SK-N-SH treated with all-trans-retinoic acid at 6 μM for 48 hours (cell line): ENCODE data around the gene DUSP7.
A peak's percentile ranks its signal among the peaks of the same experiment; 100 is the strongest.

Experiments
- ATAC-seq: fragments of 200-7000 bp; cut with Tn5 transposase; 3 replicates; pipeline ENCODE4 v1.9.1; 2020; ENCODE audit warnings: mild to moderate bottlenecking, moderate library complexity
- ARNTL ChIP-seq: fragments of 450-650 bp; formaldehyde crosslinking; IDR thresholded peaks from 2 replicates; pipeline ENCODE4 v1.5.0; 2020; ENCODE audit warnings: low read depth, mild to moderate bottlenecking, moderate library complexity, borderline replicate concordance
- BACH2 ChIP-seq: fragments of 250-450 bp; sonication (Bioruptor Pico); IDR thresholded peaks from 2 replicates; pipeline ENCODE4 v1.9.0; 2021; ENCODE audit warnings: mild to moderate bottlenecking, borderline replicate concordance
- CSDC2 ChIP-seq: fragments of 250-450 bp; sonication (Bioruptor Pico); IDR thresholded peaks from 2 replicates; pipeline ENCODE4 v1.5.0; 2020; ENCODE audit warnings: mild to moderate bottlenecking, moderate library complexity
- ESRRG ChIP-seq: fragments of 250-450 bp; sonication (Bioruptor Pico); IDR thresholded peaks from 2 replicates; pipeline ENCODE4 v1.6.1; 2021; ENCODE audit warnings: mild to moderate bottlenecking
- GLIS3 ChIP-seq: fragments of 250-450 bp; sonication (Bioruptor Pico); IDR thresholded peaks from 2 replicates; pipeline ENCODE4 v1.5.0; 2020; ENCODE audit warnings: mild to moderate bottlenecking, moderate library complexity
- OSR1 ChIP-seq: fragments of 250-450 bp; sonication (Bioruptor Pico); IDR thresholded peaks from 2 replicates; pipeline ENCODE4 v1.8.0; 2022; ENCODE audit warnings: moderate library complexity, mild to moderate bottlenecking, inconsistent platforms
- PPARA ChIP-seq: fragments of 250-450 bp; sonication (Bioruptor Pico); IDR thresholded peaks from 2 replicates; pipeline ENCODE4 v1.5.0; 2020; ENCODE audit warnings: mild to moderate bottlenecking, borderline replicate concordance
- SNAI2 ChIP-seq: fragments of 250-450 bp; sonication (Bioruptor Pico); IDR thresholded peaks from 2 replicates; pipeline ENCODE4 v1.5.0; 2020; ENCODE audit warnings: mild to moderate bottlenecking, moderate library complexity
- TCF4 ChIP-seq: fragments of 250-450 bp; sonication (Bioruptor Pico); IDR thresholded peaks from 2 replicates; pipeline ENCODE4 v1.8.0; 2021; ENCODE audit warnings: mild to moderate bottlenecking, moderate library complexity, borderline replicate concordance
- TOX ChIP-seq: fragments of 250-450 bp; sonication (Bioruptor Pico); IDR thresholded peaks from 2 replicates; pipeline ENCODE4 v1.8.0; 2021; ENCODE audit warnings: mild to moderate bottlenecking, moderate library complexity, borderline replicate concordance
- TSHZ2 ChIP-seq: fragments of 250-450 bp; sonication (Bioruptor Pico); IDR thresholded peaks from 2 replicates; pipeline ENCODE4 v1.5.0; 2020; ENCODE audit warnings: mild to moderate bottlenecking, moderate library complexity
- ZC3H10 ChIP-seq: fragments of 250-450 bp; sonication (Bioruptor Pico); IDR thresholded peaks from 2 replicates; pipeline ENCODE4 v1.5.1; 2021; ENCODE audit warnings: mild to moderate bottlenecking, moderate library complexity
- ZFP3 ChIP-seq: fragments of 250-450 bp; sonication (Bioruptor Pico); IDR thresholded peaks from 2 replicates; pipeline ENCODE4 v1.5.0; 2020; ENCODE audit warnings: mild to moderate bottlenecking, moderate library complexity
- TF ChIP-seq, protein P1 (sequence below): fragments of 250-450 bp; sonication (Bioruptor Pico); IDR thresholded peaks from 2 replicates; pipeline ENCODE4 v1.5.1; 2021; ENCODE audit warnings: mild to moderate bottlenecking, moderate library complexity

DUSP7 gene

GRCh38 chr3:52059781-52060180 lies 3.4 kb upstream of the DUSP7 start (continued):
- no peak for TF ChIP-seq TSHZ2 (CRISPR knock-in tag)
- TF ChIP-seq OSR1, result no peak
- TF ChIP-seq ESRRG (CRISPR knock-in tag), result no peak
- no peak for TF ChIP-seq TCF4 (CRISPR knock-in tag)
- TF ChIP-seq TOX (CRISPR knock-in tag), result no peak

- TF ChIP-seq, protein P1, sequence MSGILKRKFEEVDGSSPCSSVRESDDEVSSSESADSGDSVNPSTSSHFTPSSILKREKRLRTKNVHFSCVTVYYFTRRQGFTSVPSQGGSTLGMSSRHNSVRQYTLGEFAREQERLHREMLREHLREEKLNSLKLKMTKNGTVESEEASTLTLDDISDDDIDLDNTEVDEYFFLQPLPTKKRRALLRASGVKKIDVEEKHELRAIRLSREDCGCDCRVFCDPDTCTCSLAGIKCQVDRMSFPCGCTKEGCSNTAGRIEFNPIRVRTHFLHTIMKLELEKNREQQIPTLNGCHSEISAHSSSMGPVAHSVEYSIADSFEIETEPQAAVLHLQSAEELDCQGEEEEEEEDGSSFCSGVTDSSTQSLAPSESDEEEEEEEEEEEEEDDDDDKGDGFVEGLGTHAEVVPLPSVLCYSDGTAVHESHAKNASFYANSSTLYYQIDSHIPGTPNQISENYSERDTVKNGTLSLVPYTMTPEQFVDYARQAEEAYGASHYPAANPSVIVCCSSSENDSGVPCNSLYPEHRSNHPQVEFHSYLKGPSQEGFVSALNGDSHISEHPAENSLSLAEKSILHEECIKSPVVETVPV, result no peak
- no peak for TF ChIP-seq GLIS3
- no peak for TF ChIP-seq PPARA (CRISPR knock-in tag)
- no peak for TF ChIP-seq BACH2 (CRISPR knock-in tag)
- no peak for TF ChIP-seq CSDC2
- no peak for ATAC-seq
Observed at GRCh38 chr3:52057812-52058495, 1.6 kb upstream of the DUSP7 start.

DNA sequence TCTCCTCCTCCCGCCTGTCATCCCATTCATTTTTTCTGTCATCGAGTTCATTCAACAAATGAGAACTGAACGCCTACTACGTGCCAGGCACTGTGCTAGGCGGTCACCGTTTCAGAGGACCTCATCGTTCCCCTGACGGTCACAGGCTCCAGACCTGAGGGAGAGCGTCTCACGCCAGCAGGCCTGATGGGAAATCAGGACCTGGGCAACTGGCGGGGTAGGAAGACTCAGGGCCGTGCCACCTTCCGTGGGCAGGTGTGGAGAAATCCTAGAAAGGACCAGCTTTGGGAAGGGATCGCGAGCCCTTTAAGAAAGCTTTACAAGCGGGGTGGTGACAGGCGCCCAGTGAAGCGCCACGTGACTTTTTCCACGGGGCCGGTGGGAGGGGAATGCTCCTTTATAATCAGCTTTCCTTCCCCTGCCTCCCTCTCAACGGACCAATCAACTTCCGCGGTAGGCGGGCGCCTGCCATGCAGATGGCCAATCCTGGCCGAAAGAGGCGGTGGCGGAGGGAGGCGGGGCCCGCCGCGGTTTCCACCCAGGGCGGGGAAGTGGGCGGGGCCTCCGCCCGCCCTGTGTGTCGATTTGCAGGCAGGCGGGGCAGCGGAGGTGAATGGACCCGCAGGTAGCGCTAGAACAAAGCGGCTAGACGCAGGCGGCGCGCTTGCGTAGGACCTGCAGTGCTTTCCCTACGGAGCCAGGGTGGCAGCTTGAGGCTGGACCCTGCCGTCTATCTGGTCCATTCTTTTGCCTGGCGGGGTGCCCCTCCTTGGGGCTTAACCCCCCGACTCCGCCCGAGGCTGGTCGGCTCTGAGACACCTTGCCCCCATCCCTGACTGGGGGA lies 819 bp upstream of the DUSP7 start:
- TF ChIP-seq SNAI2 (CRISPR knock-in tag) (peak; percentile 14; the same call in 1 of the 2 replicates), GLIS3 (no peak)
- TF ChIP-seq, all 23 proteins: peak for 1
- peak; percentile 87 for ATAC-seq

DNA sequence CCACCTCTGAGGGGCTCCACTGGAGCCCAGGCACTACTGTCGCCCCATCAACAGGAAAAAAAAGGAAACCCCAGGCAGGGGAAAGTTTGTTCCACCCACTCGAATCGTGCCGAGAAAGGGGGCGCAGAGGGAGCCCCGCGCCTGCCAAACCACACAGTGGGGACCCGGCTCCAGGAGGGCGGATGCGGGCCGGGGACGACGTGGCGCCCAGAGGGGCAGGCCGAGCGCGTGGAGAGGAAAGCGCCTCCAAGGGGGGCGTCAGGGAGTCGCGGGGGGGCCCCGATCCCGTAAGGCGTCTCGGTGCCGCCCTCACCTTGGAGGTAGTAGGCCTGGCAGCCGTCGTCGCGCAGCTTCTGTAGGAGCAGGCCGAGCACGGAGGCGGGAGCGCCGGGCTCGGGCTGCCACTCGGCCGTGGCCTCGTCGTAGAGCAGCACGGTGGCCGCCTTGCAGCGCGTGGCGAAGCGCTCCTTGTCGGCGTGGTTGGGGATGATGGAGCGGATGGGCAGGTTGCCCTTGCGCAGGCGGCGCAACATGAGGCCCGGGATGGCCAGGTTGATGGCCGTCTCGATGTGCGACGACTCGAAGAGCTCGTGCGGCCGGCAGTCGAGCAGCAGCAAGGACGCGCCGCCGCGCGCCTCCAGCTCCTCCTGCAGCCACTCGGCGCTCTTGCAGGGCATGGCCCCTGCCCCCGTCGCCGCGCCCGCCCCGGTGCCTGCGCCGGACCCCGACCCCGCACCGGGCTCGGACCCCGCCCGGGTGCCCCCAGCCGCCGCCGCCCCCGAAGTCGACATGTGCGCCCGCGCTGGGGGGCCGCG lies 627 bp downstream of the DUSP7 start:
- peak; percentile 18 for ATAC-seq
- TF ChIP-seq PPARA (CRISPR knock-in tag) (no peak), ZFP3 (CRISPR knock-in tag) (0 out of 2 replicates have a peak, but pooled peaks have one; percentile 36)
- TF ChIP-seq, all 23 proteins: peak for 1

- peak; percentile 4; the same call in 1 of the 3 replicates for ATAC-seq
- TF ChIP-seq BACH2 (CRISPR knock-in tag) (no peak), TOX (CRISPR knock-in tag) (no peak), ZFP3 (CRISPR knock-in tag) (no peak), TSHZ2 (CRISPR knock-in tag) (no peak), ZC3H10 (CRISPR knock-in tag) (no peak), ARNTL (CRISPR knock-in tag) (no peak), PPARA (CRISPR knock-in tag) (no peak), SNAI2 (CRISPR knock-in tag) (no peak)
Observed at GRCh38 chr3:52054661-52055511, 1.5 kb downstream of the DUSP7 start.
